DMS114 treated with DMSO at 0.1 percent for 48 hours (cell line): ENCODE results near the gene INKA1.

Source experiments
- DNase-seq: peaks from one replicate; lab custom pipeline; 2025; ENCODE audit not compliant: unreplicated experiment; lab: John Stamatoyannopoulos, UW

Gene INKA1

GRCh38 chr3:49786357-49787181 is 16.5 kb upstream of the INKA1 start, which contains the start of gene IP6K1:
Gene IP6K1 (minus strand): TSS chr3:49786542. CDS start chr3:49748040, 38,502 bp downstream.
- peak; percentile 98 for DNase-seq

GRCh38 chr3:49787182-49787464 is 15.9 kb upstream of the INKA1 start:
- no peak for DNase-seq

GRCh38 chr3:49787536-49787935 is 15.5 kb upstream of the INKA1 start:
- no peak for DNase-seq

GRCh38 chr3:49788056-49788455 is 15.0 kb upstream of the INKA1 start:
- no peak for DNase-seq

GRCh38 chr3:49790626-49791411 is 12.2 kb upstream of the INKA1 start:
- DNase-seq = no peak

GRCh38 chr3:49791571-49791970 is 11.5 kb upstream of the INKA1 start:
- no peak for DNase-seq

- DNase-seq = no peak
Observed at GRCh38 chr3:49792371-49793150, 10.5 kb upstream of the INKA1 start.

- no peak for DNase-seq
Observed at GRCh38 chr3:49793486-49794085, 9.5 kb upstream of the INKA1 start.

GRCh38 chr3:49794431-49794830 is 8.6 kb upstream of the INKA1 start:
- no peak for DNase-seq

- DNase-seq = no peak
Observed at GRCh38 chr3:49794926-49795905, 7.8 kb upstream of the INKA1 start.

GRCh38 chr3:49799105-49799504 is 4.0 kb upstream of the INKA1 start:
- no peak for DNase-seq

- DNase-seq = no peak
Observed at GRCh38 chr3:49799761-49800160, 3.3 kb upstream of the INKA1 start, which contains the start of gene CDHR4. Gene CDHR4 (minus strand): TSS chr3:49799873. CDS start chr3:49799812, 61 bp downstream.

- DNase-seq = no peak
Observed at GRCh38 chr3:49801160-49801559, 1.9 kb upstream of the INKA1 start.

- DNase-seq = no peak
Observed at GRCh38 chr3:49803465-49804140, 542 bp downstream of the INKA1 start.

GRCh38 chr3:49804141-49805041 is 1.3 kb downstream of the INKA1 start:
- no peak for DNase-seq

- no peak for DNase-seq
Observed at GRCh38 chr3:49805367-49805782, 2.3 kb downstream of the INKA1 start.

- DNase-seq = no peak
Observed at GRCh38 chr3:49805897-49806701, 3.0 kb downstream of the INKA1 start.
